Fibroblast of the aortic adventitia (primary cell): ENCODE data around the gene CLEC9A. TPM values are rescaled to one million over a fixed set of nuclear protein-coding genes. Genes with fewer than 3 reads are reported as not detected.

Experiments used
- DNase-seq: peaks from one replicate; pipeline ENCODE4 v3.0.0-alpha.2; 2010; ENCODE audit warnings: low read depth
- H3K4me3 ChIP-seq: 2 replicates; pipeline ENCODE4 v1.5.1; 2011; ENCODE audit warnings: low read depth, mild to moderate bottlenecking, control low read depth, low read length, moderate library complexity
- total RNA-seq: library from RNA; depleted of rRNA; stranded (reverse); fragments of >200 nt; gene quantifications from 2 replicates; pipeline ENCODE4 v1.2.3, GENCODE V29; 2012; ENCODE audit warnings: low replicate concordance
- TF ChIP-seq, protein P1 (sequence below): IDR thresholded peaks from 2 replicates; pipeline ENCODE4 v1.5.1; 2011; ENCODE audit warnings: mild to moderate bottlenecking, low read length, control low read depth, inconsistent platforms; ENCODE audit not compliant: insufficient read depth

The CLEC9A gene
- total RNA-seq, 1 donor = not detected

DNA sequence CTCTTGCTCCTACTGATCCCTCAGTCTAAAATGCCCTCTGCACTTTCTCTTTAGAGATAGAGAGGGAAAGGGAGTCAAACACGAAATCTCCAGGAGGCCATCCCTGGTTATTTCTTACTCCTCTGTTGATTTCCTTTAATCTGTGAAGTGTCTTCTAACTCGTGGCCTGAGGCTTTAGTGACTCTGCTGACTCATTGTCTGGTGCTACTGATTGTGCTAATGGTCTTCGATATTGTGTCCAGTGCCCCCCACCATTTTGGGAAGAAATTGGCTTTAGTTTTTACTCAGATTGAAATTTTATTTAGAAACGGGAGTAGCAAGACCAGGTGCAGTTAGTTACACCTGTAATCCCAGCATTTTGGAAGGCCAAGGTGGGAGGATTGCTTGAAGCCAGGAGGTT lies 839 bp downstream of the CLEC9A start:
- TF ChIP-seq, protein P1, sequence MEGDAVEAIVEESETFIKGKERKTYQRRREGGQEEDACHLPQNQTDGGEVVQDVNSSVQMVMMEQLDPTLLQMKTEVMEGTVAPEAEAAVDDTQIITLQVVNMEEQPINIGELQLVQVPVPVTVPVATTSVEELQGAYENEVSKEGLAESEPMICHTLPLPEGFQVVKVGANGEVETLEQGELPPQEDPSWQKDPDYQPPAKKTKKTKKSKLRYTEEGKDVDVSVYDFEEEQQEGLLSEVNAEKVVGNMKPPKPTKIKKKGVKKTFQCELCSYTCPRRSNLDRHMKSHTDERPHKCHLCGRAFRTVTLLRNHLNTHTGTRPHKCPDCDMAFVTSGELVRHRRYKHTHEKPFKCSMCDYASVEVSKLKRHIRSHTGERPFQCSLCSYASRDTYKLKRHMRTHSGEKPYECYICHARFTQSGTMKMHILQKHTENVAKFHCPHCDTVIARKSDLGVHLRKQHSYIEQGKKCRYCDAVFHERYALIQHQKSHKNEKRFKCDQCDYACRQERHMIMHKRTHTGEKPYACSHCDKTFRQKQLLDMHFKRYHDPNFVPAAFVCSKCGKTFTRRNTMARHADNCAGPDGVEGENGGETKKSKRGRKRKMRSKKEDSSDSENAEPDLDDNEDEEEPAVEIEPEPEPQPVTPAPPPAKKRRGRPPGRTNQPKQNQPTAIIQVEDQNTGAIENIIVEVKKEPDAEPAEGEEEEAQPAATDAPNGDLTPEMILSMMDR = no peak
- DNase-seq = no peak
- H3K4me3 ChIP-seq = no peak overlapping the region

DNA sequence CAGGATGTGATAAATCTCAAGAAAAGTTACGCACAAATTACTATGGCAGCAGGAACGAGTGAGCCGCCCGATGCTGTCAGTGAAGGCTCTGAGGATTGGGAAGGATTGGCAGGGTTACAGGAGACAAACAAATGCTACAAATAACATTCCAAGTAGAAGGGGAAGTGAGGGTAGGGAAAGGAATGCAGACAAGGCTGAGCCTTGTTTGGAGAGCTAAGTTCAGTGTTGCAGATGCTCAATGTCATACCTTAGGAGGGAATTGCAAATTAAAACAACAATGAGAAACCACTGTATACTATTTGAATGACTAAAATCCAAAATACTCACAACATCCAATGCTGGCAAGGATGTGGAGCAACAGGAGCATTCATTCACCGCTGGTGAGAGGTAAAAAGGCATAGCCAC lies 1.3 kb downstream of the CLEC9A start:
- TF ChIP-seq, protein P1 = no peak
- no peak overlapping the region for H3K4me3 ChIP-seq
- DNase-seq = peak; percentile 46

DNA sequence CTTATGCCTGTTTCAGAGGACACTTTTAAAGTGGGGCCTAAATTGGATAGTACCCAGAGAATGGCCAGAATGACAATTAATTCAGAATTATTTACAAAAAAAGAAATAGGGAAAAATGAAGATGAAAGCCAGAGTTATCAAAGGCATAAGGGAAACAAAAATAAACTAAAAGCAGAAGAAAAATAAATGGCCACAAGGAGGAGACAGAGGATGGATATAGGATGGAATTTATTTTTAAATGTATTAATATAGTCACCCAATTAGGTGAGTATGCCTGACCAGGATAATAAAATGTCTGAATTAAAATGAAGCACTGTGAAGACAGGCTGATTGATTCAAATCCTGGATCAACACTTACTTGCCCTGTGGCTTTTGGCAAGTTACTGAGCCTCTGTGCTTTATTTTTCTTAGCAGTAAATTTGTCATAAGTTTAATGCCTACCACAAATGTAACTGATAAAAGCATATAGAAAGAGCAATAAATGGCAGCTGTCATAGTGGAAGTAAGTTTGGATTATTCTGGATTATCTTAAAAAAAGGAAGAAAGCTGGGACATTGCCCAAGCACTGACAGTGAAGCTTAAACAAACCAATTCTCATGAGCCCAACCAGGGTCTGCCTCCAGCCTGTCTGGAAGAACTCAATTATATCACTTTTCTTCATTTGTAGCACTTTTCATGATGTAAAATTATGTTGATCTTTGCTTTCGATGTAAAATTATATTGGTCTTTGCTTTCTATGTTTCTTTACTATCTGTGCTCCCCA lies 3.5 kb downstream of the CLEC9A start:
- TF ChIP-seq, protein P1 = no peak

DNA sequence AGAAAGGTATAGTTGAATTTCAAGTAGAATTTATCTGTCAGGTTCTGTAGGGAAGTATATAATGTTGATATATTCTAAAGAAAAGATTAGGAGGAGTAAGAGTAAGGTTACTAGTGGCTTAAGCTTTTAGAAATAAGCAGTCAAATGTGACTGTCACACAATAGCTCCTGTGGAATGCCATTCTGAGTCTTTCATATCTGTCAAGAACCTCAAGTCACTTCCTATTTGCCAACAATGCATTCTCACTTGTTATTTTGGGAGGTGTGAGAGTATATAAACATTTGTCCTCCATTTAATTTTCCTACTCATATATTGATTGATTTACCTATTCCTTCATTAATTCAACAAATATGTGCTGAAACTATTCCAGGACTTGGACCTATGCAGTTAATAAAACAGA lies 11.7 kb downstream of the CLEC9A start:
- DNase-seq = no peak
- TF ChIP-seq, protein P1 = no peak

More for the DNA sequence above, 3.5 kb downstream of the CLEC9A start:
- H3K4me3 ChIP-seq = no peak overlapping the region
- peak; percentile 9 for DNase-seq

DNA sequence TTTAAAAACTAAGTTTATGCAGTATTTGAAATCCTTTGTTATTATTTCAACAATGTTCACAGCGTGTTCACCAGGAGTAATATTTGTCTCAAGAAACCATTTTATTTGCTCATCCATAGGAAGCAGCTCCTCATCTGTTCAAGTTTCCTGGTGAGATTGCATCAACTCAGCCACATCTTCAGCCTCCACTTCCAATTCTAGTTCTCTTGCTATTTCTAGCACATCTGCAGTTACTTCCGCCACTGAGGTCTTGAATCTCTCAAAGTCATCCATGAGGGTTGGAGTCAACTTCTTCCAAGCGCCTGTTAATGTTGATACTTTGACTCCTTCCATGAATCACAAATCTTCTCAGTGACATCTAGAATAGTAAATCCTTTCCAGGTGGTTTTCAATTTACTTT lies 18.0 kb downstream of the CLEC9A start:
- no peak overlapping the region for H3K4me3 ChIP-seq
- DNase-seq = no peak
- TF ChIP-seq, protein P1 = no peak

More for the DNA sequence above, 11.7 kb downstream of the CLEC9A start:
- no peak overlapping the region for H3K4me3 ChIP-seq

DNA sequence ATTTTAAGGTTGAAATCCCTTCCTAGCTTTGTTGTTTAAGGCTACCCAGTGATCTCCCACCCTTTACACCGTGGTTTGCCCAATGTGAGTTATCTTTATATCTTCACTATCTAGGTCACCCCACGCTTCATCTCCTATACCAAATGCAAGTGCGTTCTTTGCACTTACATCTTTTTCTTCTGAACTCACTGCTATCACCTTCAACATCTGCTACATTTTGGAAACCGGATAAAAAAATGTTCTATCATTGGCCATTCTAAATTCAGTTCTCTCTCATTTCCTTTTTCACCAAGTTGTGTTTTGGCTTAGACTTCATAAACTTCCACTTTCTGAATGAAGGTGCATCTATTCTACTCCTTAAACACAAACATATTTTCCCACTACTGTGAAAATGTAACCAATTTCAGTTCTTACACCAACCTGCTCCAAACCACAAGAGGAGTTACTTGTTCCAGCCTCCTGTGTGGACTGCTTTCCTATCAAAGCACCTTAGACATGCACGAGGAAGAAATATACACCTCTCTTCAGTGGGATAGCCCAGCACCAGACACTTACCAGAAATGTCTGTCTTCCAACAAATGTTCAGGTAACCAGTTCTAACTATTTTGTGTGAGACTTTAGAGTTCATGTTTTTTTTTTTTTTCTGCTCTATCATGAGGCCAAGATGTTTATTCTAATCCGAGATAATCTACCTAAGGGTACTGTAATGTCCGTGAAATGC lies 21.9 kb downstream of the CLEC9A start:
- no peak for DNase-seq
- TF ChIP-seq, protein P1 = no peak
- H3K4me3 ChIP-seq = no peak overlapping the region
